GF-D8 (cell line): ENCODE measurements around the gene LRIG1.

Experiments used
- DNase-seq: peaks from one replicate; lab custom pipeline; 2025; lab: John Stamatoyannopoulos, UW

The LRIG1 gene

GRCh38 chr3:66500576-66501482 is at the start of gene LRIG1:
TSS of gene LRIG1 (minus strand) at chr3:66501022. CDS start at chr3:66500407, 615 bp downstream.
- no peak for DNase-seq

GRCh38 chr3:66544619-66545429 is 44.0 kb upstream of the LRIG1 start:
- no peak for DNase-seq

GRCh38 chr3:66542153-66542552 is 41.3 kb upstream of the LRIG1 start:
- DNase-seq: no peak

- DNase-seq: no peak
Measured at GRCh38 chr3:66539466-66539989, 38.7 kb upstream of the LRIG1 start.

GRCh38 chr3:66538390-66538789 is 37.6 kb upstream of the LRIG1 start:
- DNase-seq: no peak

- no peak for DNase-seq
Measured at GRCh38 chr3:66537735-66538134, 36.9 kb upstream of the LRIG1 start.

- no peak for DNase-seq
Measured at GRCh38 chr3:66536791-66537190, 36.0 kb upstream of the LRIG1 start.

GRCh38 chr3:66534304-66534845 is 33.6 kb upstream of the LRIG1 start:
- DNase-seq: no peak

GRCh38 chr3:66532613-66533012 is 31.8 kb upstream of the LRIG1 start:
- no peak for DNase-seq

GRCh38 chr3:66532160-66532587 is 31.4 kb upstream of the LRIG1 start:
- no peak for DNase-seq

GRCh38 chr3:66531256-66531655 is 30.4 kb upstream of the LRIG1 start:
- no peak for DNase-seq

GRCh38 chr3:66527246-66527645 is 26.4 kb upstream of the LRIG1 start:
- DNase-seq: no peak

GRCh38 chr3:66525771-66526170 is 24.9 kb upstream of the LRIG1 start:
- DNase-seq: no peak

GRCh38 chr3:66520724-66521123 is 19.9 kb upstream of the LRIG1 start:
- DNase-seq: no peak

GRCh38 chr3:66518644-66519043 is 17.8 kb upstream of the LRIG1 start:
- DNase-seq: no peak

- DNase-seq: no peak
Measured at GRCh38 chr3:66518126-66518525, 17.3 kb upstream of the LRIG1 start.

GRCh38 chr3:66517241-66517640 is 16.4 kb upstream of the LRIG1 start:
- DNase-seq: no peak

GRCh38 chr3:66508461-66508860 is 7.6 kb upstream of the LRIG1 start:
- DNase-seq: no peak

GRCh38 chr3:66507423-66508260 is 6.8 kb upstream of the LRIG1 start:
- no peak for DNase-seq

GRCh38 chr3:66506154-66506553 is 5.3 kb upstream of the LRIG1 start:
- DNase-seq: no peak

GRCh38 chr3:66504850-66505641 is 4.2 kb upstream of the LRIG1 start:
- no peak for DNase-seq
